A673 (cell line): Measurements from ENCODE around the gene ZNF33B. TPM values are rescaled to one million over a fixed set of nuclear protein-coding genes. Genes with fewer than 3 reads are reported as not detected.

Experiments used
- BruUV-seq: library from RNA; stranded (reverse); fragments of 400-500 nt; replicated peaks from 2 replicates; lab custom pipeline; 2021; lab: Mats Ljungman, UMichigan
- CTCF ChIA-PET: fragments of 300-600 bp; sonication (Branson Sonifier 250); formaldehyde crosslinking; loops from one replicate; lab custom pipeline; 2022; ENCODE audit warnings: antibody characterized with exemption; lab: Charles Lee
- POLR2A ChIA-PET: fragments of 300-600 bp; sonication (Branson Sonifier 250); formaldehyde crosslinking; loops from one replicate; lab custom pipeline; 2022; ENCODE audit warnings: antibody characterized with exemption; ENCODE audit not compliant: low non-redundant PET; lab: Charles Lee
- DNase-seq: peaks from one replicate; pipeline ENCODE4 v3.0.0-alpha.2; 2015; ENCODE audit warnings: low spot score
- H3K27ac ChIP-seq: fragments of 200-600 bp; sonication (generic); 2 replicates; pipeline ENCODE4 v1.5.1; 2016; ENCODE audit warnings: mixed run types, low read depth, mild to moderate bottlenecking, mixed read lengths, antibody characterized with exemption, low read length; ENCODE audit not compliant: poor library complexity, severe bottlenecking
- H3K27me3 ChIP-seq: fragments of 200-600 bp; sonication (generic); replicated peaks from 2 replicates; pipeline ENCODE4 v1.6.1; 2017; ENCODE audit warnings: mixed run types, low read depth, mild to moderate bottlenecking, mixed read lengths, antibody characterized with exemption, low read length; ENCODE audit not compliant: insufficient read depth, poor library complexity
- H3K36me3 ChIP-seq: fragments of 200-600 bp; sonication (generic); 2 replicates; pipeline ENCODE4 v1.6.1; 2016; ENCODE audit warnings: mixed run types, mild to moderate bottlenecking, mixed read lengths, antibody characterized with exemption, low read length; ENCODE audit not compliant: insufficient read depth, poor library complexity, severe bottlenecking
- H3K4me1 ChIP-seq: fragments of 200-600 bp; sonication (generic); 2 replicates; pipeline ENCODE4 v1.6.1; 2017; ENCODE audit warnings: mixed run types, mild to moderate bottlenecking, mixed read lengths, antibody characterized with exemption, low read length; ENCODE audit not compliant: insufficient read depth, poor library complexity, severe bottlenecking
- H3K4me3 ChIP-seq: fragments of 200-600 bp; sonication (generic); 2 replicates; pipeline ENCODE4 v1.5.1; 2016; ENCODE audit warnings: low read depth, mixed run types, mild to moderate bottlenecking, mixed read lengths, low read length; ENCODE audit not compliant: poor library complexity, severe bottlenecking
- H3K9me3 ChIP-seq: fragments of 200-600 bp; sonication (generic); 2 replicates; pipeline ENCODE4 v1.6.1; 2016; ENCODE audit warnings: mixed run types, low read depth, mild to moderate bottlenecking, mixed read lengths, antibody characterized with exemption, low read length; ENCODE audit not compliant: poor library complexity, severe bottlenecking
- EZH2 ChIP-seq: fragments of 200-600 bp; sonication (generic); IDR thresholded peaks from 2 replicates; pipeline ENCODE4 v1.6.1; 2017; ENCODE audit warnings: borderline replicate concordance, low read depth, mild to moderate bottlenecking, mixed read lengths, antibody characterized with exemption, low read length; ENCODE audit not compliant: poor library complexity, severe bottlenecking
- intact Hi-C: fragments of 100-400 bp; cut with micrococcal nuclease; formaldehyde crosslinking; loops from one replicate; pipeline ENCODE4 v1.10.0; 2022; ENCODE audit not compliant: unreplicated experiment
- total RNA-seq: library from RNA; stranded (reverse); gene quantifications from 2 replicates; pipeline ENCODE4 v1.2.3, GENCODE V29; 2021
- TF ChIP-seq, protein P1 (sequence below): fragments of 300-800, 200-600 bp; sonication (generic); conservative IDR thresholded peaks from 2 replicates; pipeline ENCODE4 v1.5.1; 2017; ENCODE audit warnings: low read depth, mild to moderate bottlenecking, antibody characterized with exemption, low read length, moderate library complexity, mixed read lengths

The ZNF33B gene
- total RNA-seq, 1 experiment from 2014 or later: 18.3 TPM

DNA sequence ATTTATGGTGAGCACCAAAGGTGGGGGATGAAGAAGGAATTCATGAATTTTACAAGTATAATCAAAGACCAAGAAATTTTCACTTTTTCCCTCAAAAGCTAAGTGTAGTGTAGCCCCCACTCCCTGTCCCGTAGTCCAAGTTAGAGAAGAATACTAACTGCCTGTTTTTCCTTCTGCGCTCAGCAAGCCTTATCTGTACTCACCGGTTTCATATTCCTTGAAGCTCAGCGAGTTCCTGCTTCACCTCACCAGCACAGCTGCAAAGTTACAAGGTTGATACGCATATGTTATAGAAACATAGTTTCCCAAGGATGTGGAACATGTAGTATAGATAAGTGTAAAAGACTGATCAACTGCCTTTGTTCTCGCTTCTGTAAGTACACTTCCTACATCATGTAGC, 16.0 kb upstream of the ZNF33B start:
- POLR2A ChIA-PET: no interaction called here
- H3K36me3 ChIP-seq: no peaks in the 10 kb centered on the region
- BruUV-seq: no TSS peak

DNA sequence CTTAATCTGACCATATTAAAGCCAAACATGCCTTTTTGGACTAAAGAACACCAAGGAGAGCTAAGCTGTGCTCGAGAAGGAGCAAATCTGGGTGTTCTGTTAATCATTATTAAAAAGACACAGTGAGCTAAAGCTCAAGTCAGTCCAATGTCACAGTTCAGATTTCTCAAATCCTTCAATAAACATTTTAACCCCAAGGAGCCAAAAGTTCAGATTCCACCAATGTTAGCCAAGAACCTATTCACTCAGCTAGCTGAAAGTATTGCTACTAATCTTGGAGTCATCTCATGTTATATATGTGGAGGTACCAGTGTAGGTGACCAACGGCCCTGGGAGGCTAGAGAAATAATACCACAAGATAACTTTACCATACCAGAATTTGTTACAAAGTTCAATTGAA, 14.5 kb upstream of the ZNF33B start:
- POLR2A ChIA-PET: no interaction called here

More for the DNA sequence above, 16.0 kb upstream of the ZNF33B start:
- CTCF ChIA-PET: no interaction called here
- intact Hi-C loops: no loop called here
- TF ChIP-seq, protein P1, sequence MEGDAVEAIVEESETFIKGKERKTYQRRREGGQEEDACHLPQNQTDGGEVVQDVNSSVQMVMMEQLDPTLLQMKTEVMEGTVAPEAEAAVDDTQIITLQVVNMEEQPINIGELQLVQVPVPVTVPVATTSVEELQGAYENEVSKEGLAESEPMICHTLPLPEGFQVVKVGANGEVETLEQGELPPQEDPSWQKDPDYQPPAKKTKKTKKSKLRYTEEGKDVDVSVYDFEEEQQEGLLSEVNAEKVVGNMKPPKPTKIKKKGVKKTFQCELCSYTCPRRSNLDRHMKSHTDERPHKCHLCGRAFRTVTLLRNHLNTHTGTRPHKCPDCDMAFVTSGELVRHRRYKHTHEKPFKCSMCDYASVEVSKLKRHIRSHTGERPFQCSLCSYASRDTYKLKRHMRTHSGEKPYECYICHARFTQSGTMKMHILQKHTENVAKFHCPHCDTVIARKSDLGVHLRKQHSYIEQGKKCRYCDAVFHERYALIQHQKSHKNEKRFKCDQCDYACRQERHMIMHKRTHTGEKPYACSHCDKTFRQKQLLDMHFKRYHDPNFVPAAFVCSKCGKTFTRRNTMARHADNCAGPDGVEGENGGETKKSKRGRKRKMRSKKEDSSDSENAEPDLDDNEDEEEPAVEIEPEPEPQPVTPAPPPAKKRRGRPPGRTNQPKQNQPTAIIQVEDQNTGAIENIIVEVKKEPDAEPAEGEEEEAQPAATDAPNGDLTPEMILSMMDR: no peak
- no peak for TF ChIP-seq EZH2
- Histone ChIP-seq H3K27ac (no peak overlapping the region), H3K4me3 (no peak overlapping the region), H3K9me3 (no peaks in the 10 kb centered on the region), H3K4me1 (no peaks in the 10 kb centered on the region), H3K27me3 (peaks cover 4% of the 10 kb centered on the region)
- no peak for DNase-seq

DNA sequence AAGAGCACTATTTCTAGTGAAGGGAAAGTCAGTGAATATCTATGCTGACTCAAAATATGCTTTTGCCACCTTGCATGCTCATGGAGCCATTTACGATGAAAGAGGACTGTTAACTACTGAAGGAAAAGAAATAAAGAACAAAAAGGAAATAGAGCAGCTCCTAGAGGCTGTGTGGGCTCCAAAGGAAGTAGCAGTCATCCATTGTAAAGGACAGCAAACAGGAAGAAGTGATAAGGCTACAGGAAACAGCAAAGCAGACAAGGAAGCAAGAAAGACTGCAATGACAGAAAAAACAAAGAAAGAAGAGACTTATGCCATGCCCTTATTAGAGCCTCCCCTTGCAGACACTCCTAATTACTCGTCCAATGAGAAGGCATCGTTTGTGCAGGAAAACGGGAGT, 12.0 kb upstream of the ZNF33B start:
- POLR2A ChIA-PET: no interaction called here
- CTCF ChIA-PET: no interaction called here
- no peaks in the 10 kb centered on the region for H3K4me1 ChIP-seq
- no TSS peak for BruUV-seq
- intact Hi-C loops: no loop called here
- no peak for TF ChIP-seq EZH2
- TF ChIP-seq, protein P1: no peak
- no peaks in the 10 kb centered on the region for H3K9me3 ChIP-seq
- no peaks in the 10 kb centered on the region for H3K36me3 ChIP-seq
- H3K27ac ChIP-seq: no peak overlapping the region
- no peak overlapping the region for H3K4me3 ChIP-seq
- H3K27me3 ChIP-seq: peaks cover 4% of the 10 kb centered on the region
- DNase-seq: no peak

More for the DNA sequence above, 14.5 kb upstream of the ZNF33B start:
- Histone ChIP-seq H3K9me3 (no peaks in the 10 kb centered on the region), H3K27me3 (peaks cover 4% of the 10 kb centered on the region), H3K4me1 (no peaks in the 10 kb centered on the region), H3K36me3 (no peaks in the 10 kb centered on the region), H3K4me3 (no peak overlapping the region), H3K27ac (no peak overlapping the region)
- no TSS peak for BruUV-seq
- CTCF ChIA-PET: no interaction called here
- intact Hi-C loops: no loop called here
- no peak for DNase-seq
- TF ChIP-seq, protein P1: no peak
- TF ChIP-seq EZH2: no peak
